ENCODE measurements around the gene ESRRA. TPM values are rescaled to one million over a fixed set of nuclear protein-coding genes. Genes with fewer than 3 reads are reported as not detected.

ESRRA gene
- total RNA-seq, 4 donors from 2014 or later: 65.0 to 93.6 (median 74.3) TPM

DNA sequence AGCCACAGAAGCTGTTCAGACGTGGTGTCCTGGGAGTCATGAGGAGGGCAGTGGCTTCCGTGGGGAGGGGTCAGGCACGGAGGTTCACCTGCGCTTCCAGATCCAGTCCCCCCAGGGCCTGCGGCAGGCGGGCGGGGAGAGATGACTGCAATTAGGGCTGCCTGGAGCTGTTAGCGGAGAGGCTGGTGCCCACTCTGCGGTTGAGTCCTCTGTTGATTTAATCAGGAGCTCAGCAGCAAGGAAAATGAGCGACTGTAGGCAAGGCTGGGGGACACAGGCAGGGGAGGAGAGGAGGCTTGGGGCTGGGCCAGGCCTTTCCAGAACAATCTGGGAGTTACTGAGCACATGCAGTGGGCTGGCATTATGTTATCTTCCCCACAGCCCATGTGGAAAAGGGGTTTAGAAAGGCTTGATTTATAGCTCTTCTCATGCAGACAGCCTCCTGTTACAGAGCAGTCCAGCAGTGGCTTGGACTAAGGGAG is 40.9 kb upstream of the ESRRA start:
- H3K36me3 ChIP-seq: peaks cover 67% of the 10 kb centered on the region
- H3K27ac ChIP-seq: no peak overlapping the region
- no peak for DNase-seq (ENCODE audit: low spot score in 2 of 2)
- no peak for TF ChIP-seq POLR2A (IDR thresholded peaks at IDR 0.05)
- TF ChIP-seq EP300 (IDR thresholded peaks at IDR 0.05): no peak
- no peak for TF ChIP-seq POLR2AphosphoS5 (IDR thresholded peaks at IDR 0.05)
- no peak for TF ChIP-seq CTCF (IDR thresholded peaks at IDR 0.05)
- peaks cover 26% of the 10 kb centered on the region for H3K4me1 ChIP-seq
- no peaks in the 10 kb centered on the region for H3K9me3 ChIP-seq
- 73% methylated on average over 9 of the region's 10 CpGs for WGBS
- H3K4me3 ChIP-seq: no peak overlapping the region
- H3K27me3 ChIP-seq: no peaks in the 10 kb centered on the region

- Histone ChIP-seq H3K4me3 (no peak overlapping the region), H3K36me3 (peaks cover 57% of the 10 kb centered on the region)
These were observed 39.9 kb upstream of the ESRRA start for GRCh38 chr11:64265176-64266160.

DNA sequence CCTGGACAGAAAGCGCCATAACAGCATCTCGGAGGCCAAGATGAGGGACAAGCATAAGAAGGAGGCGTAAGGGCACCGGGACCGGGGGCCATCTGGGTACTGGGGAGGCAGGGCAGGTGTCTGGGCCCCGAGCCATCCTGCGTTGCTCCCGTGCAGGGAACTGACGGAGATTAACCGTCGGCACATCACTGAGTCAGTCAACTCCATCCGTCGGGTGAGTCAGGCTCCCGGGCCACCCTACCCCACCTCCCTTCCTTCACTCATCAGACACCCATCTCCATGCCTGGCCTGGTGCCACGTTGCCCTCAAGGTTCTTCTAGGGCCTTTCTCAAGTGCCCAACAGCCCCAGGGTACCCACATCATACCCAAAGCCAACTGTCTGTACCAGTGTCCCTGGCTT is 39.0 kb upstream of the ESRRA start:
- TF ChIP-seq CTCF (IDR thresholded peaks at IDR 0.05): no peak
- no peak for TF ChIP-seq POLR2A (IDR thresholded peaks at IDR 0.05)
- TF ChIP-seq POLR2AphosphoS5 (IDR thresholded peaks at IDR 0.05): no peak
- no peak for TF ChIP-seq EP300 (IDR thresholded peaks at IDR 0.05)
- Histone ChIP-seq H3K27me3 (no peaks in the 10 kb centered on the region), H3K27ac (no peak overlapping the region), H3K9me3 (no peaks in the 10 kb centered on the region), H3K4me3 (no peak overlapping the region), H3K36me3 (peaks cover 52% of the 10 kb centered on the region), H3K4me1 (peaks cover 27% of the 10 kb centered on the region)
- DNase-seq (ENCODE audit: low spot score in 2 of 2): no peak
- 87% methylated on average over 15 of the region's 15 CpGs for WGBS

More at GRCh38 chr11:64265176-64266160, 39.9 kb upstream of the ESRRA start:
- no peak for DNase-seq (ENCODE audit: low spot score in 2 of 2)
- TF ChIP-seq POLR2AphosphoS5 (IDR thresholded peaks at IDR 0.05) (no peak), POLR2A (IDR thresholded peaks at IDR 0.05) (no peak), CTCF (IDR thresholded peaks at IDR 0.05) (no peak), EP300 (IDR thresholded peaks at IDR 0.05) (no peak)
- Histone ChIP-seq H3K27ac (no peak overlapping the region), H3K4me1 (peaks cover 26% of the 10 kb centered on the region), H3K9me3 (no peaks in the 10 kb centered on the region), H3K27me3 (no peaks in the 10 kb centered on the region)
- 96% methylated on average over 19 of the region's 35 CpGs for WGBS

DNA sequence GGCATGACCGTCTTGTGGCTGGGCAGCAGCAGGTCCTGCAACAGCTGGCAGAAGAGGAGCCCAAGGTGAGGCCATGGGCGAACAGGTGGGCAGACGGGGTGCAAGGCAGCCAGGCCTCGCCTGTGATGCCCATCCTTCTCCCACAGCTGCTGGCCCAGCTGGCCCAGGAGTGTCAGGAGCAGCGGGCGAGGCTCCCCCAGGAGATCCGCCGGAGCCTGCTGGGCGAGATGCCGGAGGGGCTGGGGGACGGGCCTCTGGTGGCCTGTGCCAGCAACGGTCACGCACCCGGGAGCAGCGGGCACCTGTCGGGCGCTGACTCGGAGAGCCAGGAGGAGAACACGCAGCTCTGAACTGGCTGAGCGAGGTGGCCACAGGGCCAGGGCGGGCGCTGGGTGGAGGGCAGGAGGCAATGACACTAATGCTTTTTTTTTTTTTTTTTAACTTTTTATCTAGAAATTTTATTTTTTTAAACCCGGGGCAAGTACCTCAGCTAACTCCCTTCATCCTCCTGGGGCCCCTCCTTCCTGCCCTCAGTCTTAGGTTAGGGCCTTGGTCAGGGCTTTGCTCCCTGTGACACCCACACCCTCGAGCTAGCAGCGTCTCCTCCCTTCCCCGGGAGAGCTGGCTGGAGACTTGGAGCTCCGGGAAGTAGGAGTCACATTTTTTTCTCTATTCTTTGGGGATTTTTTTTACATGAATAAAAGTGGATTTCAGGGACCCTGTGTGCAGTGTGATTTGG is 37.9 kb upstream of the ESRRA start:
- Histone ChIP-seq H3K27ac (peak overlapping the region; percentile 95), H3K4me3 (no peak overlapping the region), H3K27me3 (no peaks in the 10 kb centered on the region), H3K9me3 (no peaks in the 10 kb centered on the region), H3K4me1 (peaks cover 37% of the 10 kb centered on the region), H3K36me3 (peaks cover 41% of the 10 kb centered on the region)
- DNase-seq (ENCODE audit: low spot score in 2 of 2): no peak
- TF ChIP-seq CTCF (IDR thresholded peaks at IDR 0.05) (no peak), EP300 (IDR thresholded peaks at IDR 0.05) (no peak), POLR2AphosphoS5 (IDR thresholded peaks at IDR 0.05) (no peak), POLR2A (IDR thresholded peaks at IDR 0.05) (no peak)
- WGBS: 37% methylated on average over 19 of the region's 27 CpGs

Measured in suprapubic skin (tissue), 4 donors.